Cardiac fibroblast (primary cell): Measurements from ENCODE around the gene DAZAP1.
A peak's percentile ranks its signal among the peaks of the same experiment; 100 is the strongest.

Source experiments
- DNase-seq, 2 donors: peaks; one replicate each; pipeline versions ENCODE4 v3.0.0 to v3.0.0-alpha.2; 2010; ENCODE audit warnings: low read depth in 2 of 2
- H3K4me3 ChIP-seq, 2 donors: replicated peaks in 1 of 2; 1 replicate in 1 of 2; 2 replicates in 1 of 2; pipeline ENCODE4 v1.5.1; 2011; ENCODE audit warnings: low read depth in 2 of 2, low read length in 2 of 2, mild to moderate bottlenecking in 2 of 2, moderate library complexity in 1 of 2
- CTCF ChIP-seq: IDR thresholded peaks from one replicate; pipeline ENCODE4 v1.5.1; 2011; ENCODE audit warnings: low read depth, mild to moderate bottlenecking, low read length, inconsistent platforms

Gene DAZAP1

GRCh38 chr19:1428738-1429391, 21.5 kb downstream of the DAZAP1 start:
- TF ChIP-seq CTCF = no peak
- no peak for DNase-seq
- no peak overlapping the region for H3K4me3 ChIP-seq

- no peak for TF ChIP-seq CTCF
- DNase-seq = peak in 1 of 2 donors; percentile 50
- H3K4me3 ChIP-seq = no peak overlapping the region
Observed at GRCh38 chr19:1429750-1430149, 22.4 kb downstream of the DAZAP1 start.

GRCh38 chr19:1430246-1430645, 22.9 kb downstream of the DAZAP1 start:
- DNase-seq = no peak
- no peak overlapping the region for H3K4me3 ChIP-seq
- no peak for TF ChIP-seq CTCF

- TF ChIP-seq CTCF = no peak
Observed at GRCh38 chr19:1431759-1432506, 24.5 kb downstream of the DAZAP1 start.

GRCh38 chr19:1432507-1432887, 25.1 kb downstream of the DAZAP1 start:
- no peak for DNase-seq
- H3K4me3 ChIP-seq = no peak overlapping the region

More at GRCh38 chr19:1431759-1432506, 24.5 kb downstream of the DAZAP1 start:
- no peak overlapping the region for H3K4me3 ChIP-seq
- DNase-seq = no peak

GRCh38 chr19:1433119-1434039, 26.0 kb downstream of the DAZAP1 start:
- no peak for TF ChIP-seq CTCF
- DNase-seq = no peak
- no peak overlapping the region for H3K4me3 ChIP-seq

More at GRCh38 chr19:1432507-1432887, 25.1 kb downstream of the DAZAP1 start:
- TF ChIP-seq CTCF = no peak
